Measurements from ENCODE around the gene FAM217B. TPM values are rescaled to one million over a fixed set of nuclear protein-coding genes. Genes with fewer than 3 reads are reported as not detected.

Gene FAM217B
- total RNA-seq, 2 donors from 2014 or later: 8.2 to 11.2 TPM

Other genes starting within 250 kb of the FAM217B start
- gene SYCP2, start 6.8 kb upstream of the FAM217B start, total RNA-seq: 1 to 10 TPM in 1 of 2 donors, under 1 TPM in 1; 0.97 to 3.1 TPM
- gene PPP1R3D, start 84 bp upstream of the FAM217B start, total RNA-seq: 1 to 10 TPM; 7.2 to 9.2 TPM
- 1 to 10 TPM in 1 of 2 donors, under 1 TPM in 1; 0.52 to 2.1 TPM for gene CDH26, start 18.0 kb downstream of the FAM217B start, total RNA-seq